ENCODE data around the gene TRAPPC3L.
A peak's percentile ranks its signal among the peaks of the same experiment; 100 is the strongest.

TRAPPC3L gene

GRCh38 chr6:116556814-116557415 is 11.4 kb upstream of the TRAPPC3L start:
- no peak for DNase-seq

DNA sequence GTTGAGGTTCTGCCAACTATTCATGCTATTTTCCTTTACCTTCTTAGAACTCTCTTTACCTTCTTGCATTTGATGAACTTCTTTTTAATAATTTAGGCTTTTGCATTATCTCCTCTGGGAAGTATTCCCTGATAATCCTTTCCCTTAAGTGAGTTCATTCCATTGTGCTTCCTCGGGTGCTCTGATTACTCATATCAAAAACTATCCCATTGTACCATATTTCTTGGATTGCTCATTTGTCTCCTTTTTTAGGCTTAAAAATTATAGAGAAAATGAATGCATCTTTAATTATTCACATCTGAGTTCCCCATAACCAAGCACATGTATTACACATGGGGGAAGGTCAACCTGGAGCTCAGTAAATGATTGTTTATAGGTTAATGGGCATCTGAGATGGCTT is 10.6 kb upstream of the TRAPPC3L start:
- no peak for DNase-seq

- DNase-seq = no peak
Observed at GRCh38 chr6:116553451-116553850, 8.0 kb upstream of the TRAPPC3L start, which contains the start of gene CALHM4. Gene CALHM4, plus strand, starts transcription at chr6:116553751. Its CDS starts 43 bp downstream, at chr6:116553794.

DNA sequence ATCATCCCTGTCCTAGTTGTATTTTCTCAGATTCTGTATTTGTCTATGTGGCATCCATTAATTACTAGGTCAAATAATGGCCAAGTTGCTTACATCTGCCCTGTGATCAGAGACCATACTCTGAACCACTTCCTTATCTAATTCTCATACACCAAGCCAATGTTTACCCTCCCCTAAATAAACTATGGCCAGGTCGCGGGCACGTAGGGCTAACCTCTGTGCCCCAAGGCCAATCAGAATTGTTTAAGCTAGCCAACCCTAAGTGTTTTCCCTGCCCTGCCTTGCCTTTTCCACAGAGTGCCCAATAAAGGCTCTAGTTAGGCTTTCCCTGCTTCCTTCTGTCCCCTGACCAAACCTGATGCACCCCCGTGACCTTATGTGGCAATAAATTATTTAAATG is 5.3 kb upstream of the TRAPPC3L start:
- DNase-seq = no peak

DNA sequence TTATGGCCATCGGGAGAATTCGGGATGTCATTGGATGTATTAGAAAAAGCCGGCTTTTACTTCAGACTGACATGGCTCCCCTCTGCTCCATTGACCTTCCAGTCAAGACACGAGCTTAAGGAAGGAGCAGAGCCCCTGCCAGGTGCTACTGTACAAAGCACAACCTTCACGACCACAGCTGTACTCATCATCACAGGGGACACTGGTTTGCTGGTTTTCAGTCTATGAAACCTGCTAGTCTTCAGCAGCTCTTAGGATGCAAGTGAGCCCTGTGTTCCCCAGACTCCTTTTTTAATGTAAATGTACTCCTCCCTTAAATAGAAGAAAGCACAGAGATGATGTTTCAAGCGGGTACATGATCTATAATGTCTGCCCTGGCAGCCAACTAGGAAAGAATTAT is 1.9 kb upstream of the TRAPPC3L start:
- no peak for DNase-seq

DNA sequence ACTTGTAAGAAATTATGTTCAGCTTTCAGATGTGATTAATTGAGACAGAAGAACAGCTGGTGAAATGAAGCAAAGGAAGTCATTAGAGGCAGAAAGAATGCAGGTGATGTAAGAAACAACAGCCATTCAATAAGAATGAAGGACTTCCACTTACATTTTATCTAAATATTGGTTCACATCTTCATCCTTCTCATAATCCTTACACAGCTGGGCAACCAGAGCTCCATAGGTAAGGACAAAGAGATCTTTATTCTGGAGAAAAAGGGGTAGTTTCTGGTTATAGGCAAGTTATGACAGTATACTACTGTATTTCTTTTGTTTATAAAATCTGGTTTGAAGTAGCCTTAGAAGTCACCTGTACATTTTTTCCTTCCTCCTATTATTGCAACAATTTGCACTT is 2.3 kb downstream of the TRAPPC3L start:
- no peak for DNase-seq

GRCh38 chr6:116542426-116542825 is 3.1 kb downstream of the TRAPPC3L start:
- DNase-seq = no peak

DNA sequence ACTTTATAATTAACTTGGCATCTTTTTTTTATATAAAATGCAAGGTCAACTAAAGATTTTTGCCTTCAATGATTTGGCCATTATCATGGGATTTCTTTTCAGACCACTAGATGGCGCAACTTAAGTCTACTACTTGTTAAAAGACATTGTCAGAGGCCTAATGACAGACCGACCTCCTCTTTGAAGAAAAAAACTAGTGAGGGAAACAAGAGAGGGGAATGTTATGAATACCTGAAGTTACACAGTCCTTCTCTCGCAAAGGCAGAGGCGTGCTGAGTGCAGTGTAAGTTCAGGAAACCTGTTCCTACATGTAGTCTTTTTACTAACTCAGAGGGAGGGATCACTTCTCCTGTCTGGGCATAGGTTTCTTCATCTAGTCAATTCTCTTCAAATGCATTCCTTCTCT is 9.3 kb downstream of the TRAPPC3L start:
- no peak for DNase-seq

GRCh38 chr6:116535109-116535508 is 10.4 kb downstream of the TRAPPC3L start:
- DNase-seq = no peak

DNA sequence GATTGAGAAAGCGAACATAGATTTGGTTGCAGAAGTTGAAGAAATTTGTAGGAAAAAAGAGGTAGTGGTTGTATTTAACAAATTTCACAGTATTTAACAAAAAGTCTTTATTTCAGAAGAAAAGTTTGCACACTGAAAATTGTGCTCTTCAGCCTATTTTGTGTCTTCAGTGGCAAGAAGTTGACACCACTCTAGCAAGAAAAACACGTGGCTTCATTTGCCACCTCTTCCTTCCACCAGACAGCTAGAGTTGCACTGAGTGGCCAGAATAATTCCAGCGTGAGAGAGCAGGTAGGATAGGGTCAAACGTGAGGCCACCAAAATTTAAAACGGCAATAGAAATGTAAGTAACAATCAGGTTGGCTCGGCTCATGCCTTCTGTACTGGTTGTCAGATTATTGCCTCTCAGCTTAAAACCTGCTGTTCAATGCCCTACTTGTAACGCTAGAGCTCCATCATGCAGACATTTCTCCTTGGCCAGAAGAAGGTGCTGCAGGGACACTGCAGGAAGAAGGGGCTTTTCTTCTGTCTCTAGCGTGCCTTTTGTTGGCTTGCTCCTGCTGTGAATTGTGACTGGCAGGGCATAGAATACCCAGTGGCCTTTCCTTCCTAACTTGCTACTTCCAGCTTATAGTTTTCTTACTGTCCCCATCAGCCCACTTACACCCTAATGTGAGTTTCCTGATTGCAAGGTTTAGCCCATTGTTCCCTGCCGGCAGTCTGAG is 12.1 kb downstream of the TRAPPC3L start:
- no peak for DNase-seq

GRCh38 chr6:116531675-116532570 is 13.6 kb downstream of the TRAPPC3L start:
- peak; percentile 19 for DNase-seq

GRCh38 chr6:116530436-116530835 is 15.0 kb downstream of the TRAPPC3L start:
- DNase-seq = no peak

DNA sequence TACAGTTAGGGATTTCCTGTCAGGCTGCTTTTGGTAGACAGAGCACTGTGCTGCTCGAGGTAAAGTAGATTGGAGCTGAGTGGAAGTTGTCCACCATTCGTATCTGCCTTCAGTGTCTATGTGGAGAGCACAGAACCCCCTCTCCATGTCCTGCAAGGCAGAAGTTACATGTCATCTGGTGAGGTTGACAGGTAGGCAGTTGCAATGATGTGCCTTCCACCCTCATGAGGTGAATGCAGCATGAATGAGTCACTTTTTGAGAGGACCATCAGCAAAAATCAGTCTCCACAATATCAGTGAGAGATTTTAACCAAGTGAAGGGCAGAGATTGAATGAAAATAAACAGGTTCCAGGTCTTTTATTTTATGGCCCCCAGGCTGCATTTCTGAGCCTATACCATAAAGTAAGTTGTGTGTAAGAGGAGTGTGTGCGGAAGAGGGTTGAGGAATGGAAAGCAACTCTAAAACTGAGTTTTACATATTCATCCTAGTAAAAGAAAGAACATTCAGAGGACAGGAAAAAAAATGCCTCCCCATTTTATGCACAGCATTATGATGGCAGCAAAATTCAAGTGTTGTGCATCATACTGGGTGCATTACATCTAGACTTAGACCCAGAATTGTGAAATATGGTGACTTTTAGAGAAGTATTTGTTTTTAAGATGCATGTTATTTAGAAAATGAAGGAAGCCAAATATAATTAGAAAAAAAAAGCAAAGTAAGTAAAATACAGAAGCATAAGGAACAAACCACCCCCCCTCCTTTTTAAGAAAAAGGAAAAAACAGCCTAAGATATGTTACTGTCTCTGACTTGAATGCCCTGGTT is 15.8 kb downstream of the TRAPPC3L start:
- DNase-seq = no peak

DNA sequence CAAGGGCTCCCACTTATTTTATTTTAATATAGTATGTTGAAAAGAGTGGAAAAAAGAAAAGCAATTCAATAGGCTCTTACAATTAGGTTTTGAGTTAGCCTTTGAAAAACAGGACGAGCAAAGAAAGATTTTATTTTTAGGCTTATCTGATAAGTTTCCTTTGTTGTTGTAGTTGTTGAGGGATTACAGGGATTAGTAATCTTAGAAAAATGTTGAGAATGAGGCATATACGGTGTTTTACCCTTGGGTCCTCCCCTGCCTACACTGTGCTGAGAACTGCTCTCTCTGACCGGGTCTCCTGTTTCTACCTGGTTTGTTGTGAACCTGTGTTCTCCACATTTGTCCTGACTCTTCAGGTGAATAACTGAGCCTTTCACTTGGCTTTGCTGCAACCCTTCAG is 16.7 kb downstream of the TRAPPC3L start:
- no peak for DNase-seq

- no peak for DNase-seq
Observed at GRCh38 chr6:116528133-116528532, 17.4 kb downstream of the TRAPPC3L start.

DNA sequence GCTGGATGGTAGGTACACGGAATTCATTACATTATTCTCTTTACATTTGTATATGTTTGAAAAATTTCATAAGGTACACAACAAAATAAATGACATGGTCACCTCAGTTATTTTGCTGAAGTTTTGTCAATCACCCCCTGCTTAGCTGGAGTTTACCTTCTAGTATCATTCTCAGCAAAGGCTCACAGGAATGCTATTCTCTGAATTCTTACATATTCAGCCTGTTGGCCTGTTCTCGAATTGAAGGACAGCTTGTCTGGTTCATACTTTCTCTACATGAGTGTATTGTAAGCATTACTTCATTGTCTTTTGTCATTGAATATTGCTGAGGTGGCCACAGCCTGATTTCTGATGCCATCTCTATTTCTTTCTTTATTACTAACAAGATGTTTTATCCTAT is 21.2 kb downstream of the TRAPPC3L start:
- DNase-seq = no peak

- no peak for DNase-seq
Observed at GRCh38 chr6:116522896-116523295, 22.6 kb downstream of the TRAPPC3L start.

- DNase-seq = no peak
Observed at GRCh38 chr6:116518621-116519368, 26.7 kb downstream of the TRAPPC3L start.

GRCh38 chr6:116515141-116515540 is 30.3 kb downstream of the TRAPPC3L start:
- no peak for DNase-seq

GRCh38 chr6:116514111-116514510 is 31.4 kb downstream of the TRAPPC3L start:
- DNase-seq = no peak

DNA sequence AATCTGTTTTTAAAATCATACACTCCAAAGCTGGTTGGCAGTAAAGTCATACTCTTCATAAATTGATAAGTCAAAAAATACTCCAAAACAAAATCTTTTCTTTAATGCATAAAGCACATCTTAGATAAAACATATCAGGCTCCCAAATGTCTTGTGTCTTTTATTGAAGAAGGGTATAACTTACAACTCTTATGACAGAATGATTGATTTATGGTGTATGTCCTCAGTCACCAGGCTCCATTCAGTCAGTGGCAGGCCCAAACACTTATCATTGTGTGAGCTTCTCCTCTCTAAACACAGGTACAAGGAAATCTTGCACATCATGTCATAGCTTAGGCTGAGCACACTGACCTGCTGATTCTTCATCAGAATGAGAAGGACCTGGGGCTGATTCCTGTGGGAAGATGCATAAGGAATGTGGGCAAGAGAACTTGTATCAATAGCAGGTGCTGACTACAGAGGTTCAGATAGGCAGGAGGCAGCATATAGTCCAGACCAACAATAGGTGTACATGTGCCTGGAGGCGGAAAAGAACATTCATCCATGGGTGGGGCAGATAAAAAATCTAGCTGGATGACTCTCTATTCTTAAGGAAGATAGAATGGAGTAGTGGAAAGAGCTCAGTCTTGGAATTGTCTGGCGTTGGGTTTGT is 32.1 kb downstream of the TRAPPC3L start:
- DNase-seq = no peak
